ENCODE data around the gene PHF2. TPM values are rescaled to one million over a fixed set of nuclear protein-coding genes. Genes with fewer than 3 reads are reported as not detected.

The PHF2 gene
- total RNA-seq, 1 donor from 2014 or later: 27.7 TPM

- no peaks in the 10 kb centered on the region for H3K9me3 ChIP-seq
- no peak for TF ChIP-seq POLR2AphosphoS5 (IDR thresholded peaks at IDR 0.05; ENCODE audit: insufficient read depth in 1 of 2, low read depth in 1 of 2)
- TF ChIP-seq CTCF (IDR thresholded peaks at IDR 0.05): no peak
- TF ChIP-seq POLR2A (IDR thresholded peaks at IDR 0.05): no peak
- peaks cover 0 to 45% of the 10 kb centered on the region in 2 donors for H3K36me3 ChIP-seq
- H3K4me1 ChIP-seq: no peaks in the 10 kb centered on the region
- DNase-seq (ENCODE audit: extremely low spot score in 2 of 2): no peak
- no peak overlapping the region for H3K27ac ChIP-seq
- intact Hi-C loops (cut with DNase I): no loop called here
- H3K4me3 ChIP-seq: no peak overlapping the region
- H3K27me3 ChIP-seq: no peaks in the 10 kb centered on the region
Measured at GRCh38 chr9:93648836-93649235, 72.5 kb downstream of the PHF2 start.

- no peak for DNase-seq (ENCODE audit: extremely low spot score in 2 of 2)
Measured at GRCh38 chr9:93649610-93650261, 73.4 kb downstream of the PHF2 start.

GRCh38 chr9:93650448-93650847 lies 74.1 kb downstream of the PHF2 start:
- intact Hi-C loops (cut with DNase I): no loop called here
- TF ChIP-seq POLR2A (IDR thresholded peaks at IDR 0.05) (no peak), CTCF (IDR thresholded peaks at IDR 0.05) (no peak), POLR2AphosphoS5 (IDR thresholded peaks at IDR 0.05; ENCODE audit: insufficient read depth in 1 of 2, low read depth in 1 of 2) (no peak)
- no peaks in the 10 kb centered on the region for H3K27me3 ChIP-seq
- H3K9me3 ChIP-seq: no peaks in the 10 kb centered on the region
- H3K4me3 ChIP-seq: no peak overlapping the region
- no peak for DNase-seq (ENCODE audit: extremely low spot score in 2 of 2)
- H3K27ac ChIP-seq: no peak overlapping the region
- H3K4me1 ChIP-seq: no peaks in the 10 kb centered on the region
- peaks cover 0 to 57% of the 10 kb centered on the region in 2 donors for H3K36me3 ChIP-seq

More at GRCh38 chr9:93649610-93650261, 73.4 kb downstream of the PHF2 start:
- TF ChIP-seq CTCF (IDR thresholded peaks at IDR 0.05) (no peak), POLR2AphosphoS5 (IDR thresholded peaks at IDR 0.05; ENCODE audit: insufficient read depth in 1 of 2, low read depth in 1 of 2) (no peak), POLR2A (IDR thresholded peaks at IDR 0.05) (no peak)
- no peak overlapping the region for H3K27ac ChIP-seq
- H3K36me3 ChIP-seq: peaks cover 0 to 54% of the 10 kb centered on the region in 2 donors
- intact Hi-C loops (cut with DNase I): no loop called here
- H3K4me3 ChIP-seq: no peak overlapping the region
- H3K9me3 ChIP-seq: no peaks in the 10 kb centered on the region
- H3K27me3 ChIP-seq: no peaks in the 10 kb centered on the region
- H3K4me1 ChIP-seq: no peaks in the 10 kb centered on the region

GRCh38 chr9:93651521-93651950 lies 75.2 kb downstream of the PHF2 start:
- Histone ChIP-seq H3K27me3 (no peaks in the 10 kb centered on the region), H3K4me3 (no peak overlapping the region), H3K4me1 (no peaks in the 10 kb centered on the region), H3K27ac (no peak overlapping the region), H3K9me3 (no peaks in the 10 kb centered on the region), H3K36me3 (peaks cover 0 to 52% of the 10 kb centered on the region in 2 donors)
- DNase-seq (ENCODE audit: extremely low spot score in 2 of 2): no peak
- TF ChIP-seq CTCF (IDR thresholded peaks at IDR 0.05) (no peak), POLR2AphosphoS5 (IDR thresholded peaks at IDR 0.05; ENCODE audit: insufficient read depth in 1 of 2, low read depth in 1 of 2) (no peak), POLR2A (IDR thresholded peaks at IDR 0.05) (no peak)
- intact Hi-C loops (cut with DNase I): no loop called here

Measured in vagina (tissue), 2 donors.